Upper lobe of left lung (tissue), 4 donors: ENCODE results near the gene VWA8.

Experiments used
- CTCF ChIP-seq, 6 experiments: fragments of 450-650 bp in 4 of 6; fragments of 200-600 bp in 2 of 6; sonication (generic) in 2 of 6; IDR thresholded peaks; one replicate each; pipeline ENCODE4 v1.5.1; 2016 to 2019; ENCODE audit warnings: antibody characterized with exemption in 6 of 6
- POLR2A ChIP-seq, 4 donors: fragments of 450-650 bp; IDR thresholded peaks; one replicate each; pipeline ENCODE4 v1.5.1; 2016 to 2017; ENCODE audit warnings: antibody characterized with exemption in 4 of 4, mild to moderate bottlenecking in 2 of 4

GRCh38 chr13:41545432-41545707, 415.5 kb downstream of the VWA8 start:
- TF ChIP-seq CTCF (IDR thresholded peaks at IDR 0.05) (no peak), POLR2A (IDR thresholded peaks at IDR 0.05) (no peak)
